GM12801 (cell line): Measurements from ENCODE around the gene AKAP1.

Experiments
- TF ChIP-seq, protein P1 (sequence below): IDR thresholded peaks from one replicate; pipeline ENCODE4 v1.5.1; 2011; ENCODE audit warnings: control low read depth; ENCODE audit not compliant: insufficient read length; ENCODE audit errors: extremely low read depth

The AKAP1 gene

DNA sequence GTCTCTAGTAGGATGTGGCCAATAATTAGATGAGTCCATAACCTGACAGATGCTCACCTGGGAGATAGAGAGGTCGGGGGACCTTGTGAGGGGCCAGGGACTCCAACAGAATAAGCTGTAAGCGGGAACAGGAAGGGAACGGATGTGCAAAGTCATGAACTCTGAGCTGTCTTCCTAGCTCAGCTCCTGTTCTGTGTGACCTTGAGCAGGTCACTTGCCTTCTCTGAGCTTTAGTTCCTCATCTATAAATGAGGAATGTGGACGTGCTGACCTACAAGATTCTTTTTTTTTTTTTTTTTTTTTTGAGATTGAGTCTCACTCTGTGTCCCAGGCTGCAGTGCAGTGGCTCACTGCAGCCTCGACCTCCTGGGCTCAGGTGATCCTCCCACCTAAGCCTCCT lies 58.9 kb downstream of the AKAP1 start:
- TF ChIP-seq, protein P1, sequence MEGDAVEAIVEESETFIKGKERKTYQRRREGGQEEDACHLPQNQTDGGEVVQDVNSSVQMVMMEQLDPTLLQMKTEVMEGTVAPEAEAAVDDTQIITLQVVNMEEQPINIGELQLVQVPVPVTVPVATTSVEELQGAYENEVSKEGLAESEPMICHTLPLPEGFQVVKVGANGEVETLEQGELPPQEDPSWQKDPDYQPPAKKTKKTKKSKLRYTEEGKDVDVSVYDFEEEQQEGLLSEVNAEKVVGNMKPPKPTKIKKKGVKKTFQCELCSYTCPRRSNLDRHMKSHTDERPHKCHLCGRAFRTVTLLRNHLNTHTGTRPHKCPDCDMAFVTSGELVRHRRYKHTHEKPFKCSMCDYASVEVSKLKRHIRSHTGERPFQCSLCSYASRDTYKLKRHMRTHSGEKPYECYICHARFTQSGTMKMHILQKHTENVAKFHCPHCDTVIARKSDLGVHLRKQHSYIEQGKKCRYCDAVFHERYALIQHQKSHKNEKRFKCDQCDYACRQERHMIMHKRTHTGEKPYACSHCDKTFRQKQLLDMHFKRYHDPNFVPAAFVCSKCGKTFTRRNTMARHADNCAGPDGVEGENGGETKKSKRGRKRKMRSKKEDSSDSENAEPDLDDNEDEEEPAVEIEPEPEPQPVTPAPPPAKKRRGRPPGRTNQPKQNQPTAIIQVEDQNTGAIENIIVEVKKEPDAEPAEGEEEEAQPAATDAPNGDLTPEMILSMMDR, result no peak

DNA sequence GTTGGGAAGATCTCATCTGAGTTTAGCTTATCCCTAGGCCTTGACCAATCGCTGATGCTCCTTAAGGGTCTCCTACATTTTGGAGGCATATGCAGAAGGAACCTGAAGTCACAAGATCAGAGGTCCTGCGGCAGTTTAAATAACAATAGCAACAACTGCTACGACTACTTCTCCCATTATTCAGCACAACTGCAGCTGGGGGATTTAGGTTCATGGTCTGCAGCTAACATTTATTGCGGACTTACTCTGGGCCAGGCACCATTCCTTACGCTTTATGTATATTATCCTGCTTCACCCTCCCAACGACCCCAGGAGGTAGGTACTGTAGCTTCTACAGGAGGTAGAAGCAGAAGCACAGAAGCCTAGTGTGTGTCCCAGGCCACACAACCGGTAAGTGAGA lies 59.5 kb downstream of the AKAP1 start:
- TF ChIP-seq, protein P1, result no peak

- TF ChIP-seq, protein P1, result no peak
These were observed 60.3 kb downstream of the AKAP1 start for GRCh38 chr17:57145347-57145746.

- TF ChIP-seq, protein P1, result no peak
These were observed 61.2 kb downstream of the AKAP1 start for GRCh38 chr17:57146273-57146672.

DNA sequence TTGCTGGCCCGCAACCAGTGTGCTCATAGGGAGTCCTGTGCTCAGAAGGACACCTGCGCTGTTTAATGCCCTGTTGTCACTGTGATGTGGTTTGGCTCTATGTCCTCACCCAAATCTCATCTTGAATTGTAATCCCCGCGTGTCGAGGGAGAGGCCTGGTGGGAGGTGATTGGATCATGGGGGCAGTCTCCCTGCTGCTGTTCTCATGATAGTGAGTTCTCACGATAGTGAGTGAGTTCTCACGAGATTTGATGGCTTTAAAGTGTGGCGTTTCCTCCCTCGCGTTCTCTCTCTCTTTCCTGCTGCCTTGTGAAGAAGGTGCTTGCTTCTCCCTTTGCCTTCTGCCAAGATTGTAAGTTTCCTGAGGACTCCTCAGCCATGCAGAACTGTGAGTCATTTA lies 66.8 kb downstream of the AKAP1 start:
- TF ChIP-seq, protein P1, result no peak

DNA sequence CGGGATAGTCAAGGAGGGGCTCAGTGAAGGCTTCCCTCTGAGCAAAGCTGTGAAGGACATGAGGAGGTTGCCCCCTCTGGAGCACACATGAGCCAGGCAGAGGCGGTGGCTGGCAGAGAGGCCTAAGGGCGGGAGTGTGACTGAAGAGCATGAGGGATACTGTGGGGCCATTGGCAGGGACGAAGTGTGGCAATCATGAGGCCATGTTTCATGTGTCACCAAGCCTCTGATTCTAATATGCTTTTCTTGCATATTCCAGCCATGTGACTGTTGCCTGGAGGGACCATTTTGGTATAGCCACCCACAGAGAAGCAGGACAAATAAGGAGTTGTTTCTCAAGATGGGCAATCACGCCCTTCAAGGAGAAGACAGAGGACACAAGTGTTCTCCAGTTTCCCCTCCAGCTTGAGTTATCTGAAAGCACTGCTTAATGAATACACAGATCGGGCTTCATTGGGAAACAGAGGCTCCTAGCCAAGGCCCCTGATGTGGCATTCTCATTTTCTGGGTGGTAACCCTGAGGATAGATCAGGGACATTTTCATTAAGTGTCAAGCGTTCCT lies 68.0 kb downstream of the AKAP1 start:
- TF ChIP-seq, protein P1, result no peak

GRCh38 chr17:57154921-57155320 lies 69.9 kb downstream of the AKAP1 start:
- TF ChIP-seq, protein P1, result no peak

DNA sequence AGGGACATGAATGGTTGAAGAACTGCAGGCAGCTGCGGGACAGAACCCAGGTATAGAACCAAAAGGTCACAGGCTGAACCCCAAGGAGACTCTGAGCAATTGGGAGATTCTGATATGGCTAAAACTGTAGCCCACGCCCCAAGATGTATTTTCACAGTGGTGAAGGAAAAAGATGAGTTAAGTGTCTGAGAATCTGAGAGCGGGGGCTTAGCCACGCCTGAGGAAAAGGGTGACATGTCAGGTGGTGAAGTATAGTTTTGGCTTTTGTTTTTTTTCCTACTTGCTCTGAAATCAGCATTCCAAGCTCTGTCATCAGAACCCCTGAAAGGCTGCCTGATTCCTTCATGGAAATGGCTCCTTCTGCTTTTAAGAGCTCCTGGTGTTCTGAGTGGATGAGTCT lies 73.3 kb downstream of the AKAP1 start:
- TF ChIP-seq, protein P1, result no peak
